PC-3 (cell line): Measurements from ENCODE around the gene STRN3.

Experiments
- CTCF ChIP-seq: fragments of 300-600 bp; sonication (generic); conservative IDR thresholded peaks from 2 replicates; pipeline ENCODE4 v1.5.1; 2017; ENCODE audit warnings: antibody characterized with exemption, low read depth, mild to moderate bottlenecking, low read length
- EZH2 ChIP-seq: fragments of 300-600 bp; sonication (generic); IDR thresholded peaks from one replicate; pipeline ENCODE4 v1.6.1; 2017; ENCODE audit warnings: antibody characterized with exemption, mild to moderate bottlenecking, low read length; ENCODE audit not compliant: unreplicated experiment
- EZH2phosphoT487 ChIP-seq: fragments of 300-600 bp; sonication (generic); IDR thresholded peaks from 2 replicates; pipeline ENCODE4 v1.6.1; 2018; ENCODE audit warnings: mild to moderate bottlenecking, antibody characterized with exemption, low read length, borderline replicate concordance

DNA sequence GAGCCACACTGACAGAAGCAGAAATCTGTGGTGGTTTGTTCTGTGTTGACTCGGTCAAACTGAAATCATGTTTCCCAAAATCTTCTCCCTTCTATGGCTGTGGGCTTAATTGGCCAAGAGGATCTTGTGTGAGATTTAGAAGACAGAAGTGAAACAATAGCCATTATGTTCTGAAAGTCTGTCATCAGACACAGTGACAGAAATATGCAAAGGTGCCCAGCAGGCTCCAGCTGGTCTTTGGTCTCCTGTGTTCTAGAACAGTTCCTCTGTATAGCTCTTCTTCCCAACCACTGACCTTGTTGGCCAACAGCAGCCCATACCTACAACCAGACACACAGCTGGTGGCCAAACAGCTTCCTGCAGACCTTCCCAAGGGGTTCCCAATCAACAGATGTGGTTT is 176.8 kb downstream of the STRN3 start:
- TF ChIP-seq CTCF: no peak
- TF ChIP-seq EZH2: no peak
- TF ChIP-seq EZH2phosphoT487: no peak
